ENCODE measurements around the gene FBXO15.

GRCh38 chr18:74153377-74153776, 5.7 kb upstream of the FBXO15 start:
- TF ChIP-seq CTCF (IDR thresholded peaks at IDR 0.05), result no peak
- no peak for TF ChIP-seq POLR2A (IDR thresholded peaks at IDR 0.05)
